ENCODE data around the gene RBM47. TPM values are rescaled to one million over a fixed set of nuclear protein-coding genes. Genes with fewer than 3 reads are reported as not detected.
A peak's percentile ranks its signal among the peaks of the same experiment; 100 is the strongest.

Gene RBM47
- total RNA-seq, 1 experiment from 2014 or later: 78.0 TPM

DNA sequence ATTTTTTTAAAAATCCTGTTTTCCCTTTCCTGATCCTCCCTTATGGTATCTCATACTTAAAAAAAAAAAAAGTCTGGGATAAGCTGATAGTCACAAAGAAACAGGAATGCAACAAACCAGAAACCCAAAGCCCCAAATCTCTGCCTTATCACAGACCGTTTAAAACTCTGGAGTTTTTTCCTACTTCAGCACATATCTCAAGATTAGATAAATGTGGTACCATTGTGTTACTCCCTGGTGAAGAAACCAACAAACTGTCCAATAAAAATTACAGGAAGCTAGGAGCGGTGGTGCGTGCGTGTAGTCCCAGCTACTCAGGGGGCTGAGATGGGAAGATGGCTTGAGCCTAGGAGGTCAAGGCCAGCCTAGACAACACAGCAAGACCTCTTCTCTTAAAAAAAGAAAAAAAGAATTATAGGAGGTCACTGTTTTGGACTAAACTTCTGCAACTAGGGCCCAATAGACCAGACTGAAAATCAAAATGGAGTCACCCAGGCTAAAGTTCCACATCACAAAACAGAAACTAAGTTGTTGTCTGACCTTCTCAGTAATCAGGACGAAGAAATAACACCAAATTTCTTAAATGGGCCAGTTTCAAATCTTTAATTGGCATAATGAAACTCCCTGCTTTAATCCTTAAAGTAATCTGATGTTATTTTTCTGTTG is 51.9 kb downstream of the RBM47 start:
- Histone ChIP-seq H3K27ac (peak overlapping the region; percentile 81), H3K9me2 (ENCODE audit: insufficient read depth) (no peaks in the 10 kb centered on the region), H3K4me2 (peak overlapping the region; percentile 55), H3F3A (ENCODE audit: insufficient read depth, low read depth) (peaks cover 80% of the 10 kb centered on the region), H3K36me3 (ENCODE audit: low read depth) (peaks cover 12% of the 10 kb centered on the region), H3K4me1 (replicated peaks; ENCODE audit: insufficient read depth) (peaks cover 49% of the 10 kb centered on the region), H4K20me1 (ENCODE audit: insufficient read depth) (no peaks in the 10 kb centered on the region; the same call in 1 of the 2 replicates), H2AFZ (no peak overlapping the region), H3K79me2 (ENCODE audit: low read depth) (peaks cover 88% of the 10 kb centered on the region), H3K4me3 (peak overlapping the region; percentile 28; the same call in 1 of the 2 replicates), H3K27me3 (ENCODE audit: insufficient read depth, low read depth) (no peaks in the 10 kb centered on the region), H3K9me3 (ENCODE audit: insufficient read depth, low read depth) (no peaks in the 10 kb centered on the region)
- intact Hi-C loops (cut with micrococcal nuclease; ENCODE audit: unreplicated experiment): loop anchor here (2.0 to 10.0 kb wide), 3 partner anchors 43 to 523 kb away; partner anchors contain the start of gene N4BP2
- DNase-seq: no peak
- TF ChIP-seq EZH2 (IDR thresholded peaks at IDR 0.05; ENCODE audit: low read depth): no peak
- TF ChIP-seq, protein P1, sequence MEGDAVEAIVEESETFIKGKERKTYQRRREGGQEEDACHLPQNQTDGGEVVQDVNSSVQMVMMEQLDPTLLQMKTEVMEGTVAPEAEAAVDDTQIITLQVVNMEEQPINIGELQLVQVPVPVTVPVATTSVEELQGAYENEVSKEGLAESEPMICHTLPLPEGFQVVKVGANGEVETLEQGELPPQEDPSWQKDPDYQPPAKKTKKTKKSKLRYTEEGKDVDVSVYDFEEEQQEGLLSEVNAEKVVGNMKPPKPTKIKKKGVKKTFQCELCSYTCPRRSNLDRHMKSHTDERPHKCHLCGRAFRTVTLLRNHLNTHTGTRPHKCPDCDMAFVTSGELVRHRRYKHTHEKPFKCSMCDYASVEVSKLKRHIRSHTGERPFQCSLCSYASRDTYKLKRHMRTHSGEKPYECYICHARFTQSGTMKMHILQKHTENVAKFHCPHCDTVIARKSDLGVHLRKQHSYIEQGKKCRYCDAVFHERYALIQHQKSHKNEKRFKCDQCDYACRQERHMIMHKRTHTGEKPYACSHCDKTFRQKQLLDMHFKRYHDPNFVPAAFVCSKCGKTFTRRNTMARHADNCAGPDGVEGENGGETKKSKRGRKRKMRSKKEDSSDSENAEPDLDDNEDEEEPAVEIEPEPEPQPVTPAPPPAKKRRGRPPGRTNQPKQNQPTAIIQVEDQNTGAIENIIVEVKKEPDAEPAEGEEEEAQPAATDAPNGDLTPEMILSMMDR (conservative IDR thresholded peaks at IDR 0.05): no peak
- CTCF ChIA-PET: interaction anchor here (0.6 to 1.0 kb wide), 3 partner anchors 84 to 260 kb away, joined by 3 read pairs; no protein-coding TSS in a partner anchor
- BruUV-seq (replicated peaks): TSS peak; percentile 84
- POLR2A ChIA-PET (ENCODE audit: unreplicated experiment): interaction anchor here (0.5 to 1.2 kb wide), 7 partner anchors 12 to 939 kb away, joined by 3 to 29 read pairs (median 7); partner anchors contain the start of gene SMIM14

DNA sequence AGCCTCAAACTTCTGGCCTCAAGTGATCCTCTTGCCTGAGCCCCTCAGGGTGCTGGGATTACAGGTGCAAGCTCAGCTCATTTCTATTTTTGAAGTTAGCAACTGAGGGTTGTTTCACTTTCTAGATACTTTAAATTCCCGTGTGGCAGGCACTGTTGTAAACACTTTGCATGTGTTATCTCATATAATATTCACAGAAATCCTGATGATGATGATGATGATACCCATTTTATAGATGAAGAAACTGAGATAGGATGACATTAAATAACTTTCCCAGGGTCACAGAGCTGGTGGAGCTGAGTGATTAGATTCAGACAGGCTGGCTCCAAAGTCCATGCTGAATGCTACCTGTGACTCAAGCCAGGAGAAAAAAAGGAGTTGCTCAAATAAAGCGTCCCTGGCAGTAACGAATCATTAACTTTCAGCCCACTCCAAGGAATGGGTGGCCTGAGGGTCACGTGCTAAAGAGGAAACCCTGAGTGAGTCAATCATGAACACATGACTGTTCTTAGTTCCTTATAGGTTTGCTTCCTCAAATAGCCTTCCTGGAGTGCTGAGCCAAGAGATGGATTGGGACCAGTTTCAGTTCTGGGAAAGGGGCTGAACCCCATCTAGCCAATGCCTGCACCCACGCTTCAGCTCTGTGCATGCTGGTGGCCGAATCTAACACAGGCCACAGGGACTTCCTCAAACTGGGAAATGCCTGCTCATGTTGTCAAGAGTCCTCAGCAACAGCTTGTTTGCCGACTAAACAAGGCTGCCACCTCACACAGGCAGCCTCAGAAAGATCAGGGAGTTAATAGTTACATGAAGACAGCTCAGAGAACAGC is 52.8 kb downstream of the RBM47 start:
- Histone ChIP-seq H2AFZ (no peak overlapping the region), H3K4me2 (peak overlapping the region; percentile 55), H3K36me3 (ENCODE audit: low read depth) (peaks cover 12% of the 10 kb centered on the region), H3F3A (ENCODE audit: insufficient read depth, low read depth) (peaks cover 72% of the 10 kb centered on the region), H3K27me3 (ENCODE audit: insufficient read depth, low read depth) (no peaks in the 10 kb centered on the region), H3K9me2 (ENCODE audit: insufficient read depth) (no peaks in the 10 kb centered on the region), H3K4me3 (peak overlapping the region; percentile 28; the same call in 1 of the 2 replicates), H3K9me3 (ENCODE audit: insufficient read depth, low read depth) (no peaks in the 10 kb centered on the region), H3K27ac (peak overlapping the region; percentile 81), H3K79me2 (ENCODE audit: low read depth) (peaks cover 87% of the 10 kb centered on the region), H3K4me1 (replicated peaks; ENCODE audit: insufficient read depth) (peaks cover 49% of the 10 kb centered on the region), H4K20me1 (ENCODE audit: insufficient read depth) (no peaks in the 10 kb centered on the region; the same call in 1 of the 2 replicates)
- DNase-seq: peak; percentile 76 to 97
- POLR2A ChIA-PET (ENCODE audit: unreplicated experiment): interaction anchor here (0.5 to 1.2 kb wide), 7 partner anchors 32 to 938 kb away, joined by 3 to 29 read pairs (median 7); partner anchors contain the start of gene SMIM14
- TF ChIP-seq, protein P1 (conservative IDR thresholded peaks at IDR 0.05): no peak
- CTCF ChIA-PET: interaction anchor here (0.6 to 1.0 kb wide), 3 partner anchors 85 to 260 kb away, joined by 3 read pairs; no protein-coding TSS in a partner anchor
- BruUV-seq (replicated peaks): no TSS peak
- intact Hi-C loops (cut with micrococcal nuclease; ENCODE audit: unreplicated experiment): loop anchor here (2.0 to 10.0 kb wide), 3 partner anchors 44 to 522 kb away; partner anchors contain the start of gene N4BP2

DNA sequence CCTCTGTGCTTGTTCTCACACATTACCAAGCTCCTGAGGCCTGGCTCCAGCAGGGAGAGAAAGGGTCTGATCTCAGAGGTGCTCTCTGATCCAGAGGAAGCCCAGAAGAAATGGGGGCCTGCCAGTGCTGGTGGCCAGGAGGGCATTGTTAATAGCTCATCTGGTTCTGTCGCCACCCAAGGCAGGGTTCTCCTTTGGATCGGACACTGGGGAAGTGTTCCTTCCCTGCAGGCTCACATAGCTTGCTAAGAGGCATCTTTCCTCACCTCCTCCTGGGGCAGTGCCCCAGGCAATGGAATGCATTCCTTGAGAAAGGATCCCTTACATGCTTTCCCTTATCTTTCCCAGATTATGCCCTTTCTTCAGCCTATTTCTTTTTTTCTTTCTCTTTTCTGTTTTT is 53.8 kb downstream of the RBM47 start:
- POLR2A ChIA-PET (ENCODE audit: unreplicated experiment): interaction anchor here (0.6 to 0.7 kb wide), 4 partner anchors 8 to 88 kb away, joined by 3 to 4 read pairs (median 4); no protein-coding TSS in a partner anchor
- peaks cover 48% of the 10 kb centered on the region for H3K4me1 ChIP-seq (replicated peaks; ENCODE audit: insufficient read depth)
- H3K27me3 ChIP-seq (ENCODE audit: insufficient read depth, low read depth): no peaks in the 10 kb centered on the region
- H3K36me3 ChIP-seq (ENCODE audit: low read depth): peaks cover 12% of the 10 kb centered on the region
- peak overlapping the region; percentile 81 for H3K27ac ChIP-seq
- no peak overlapping the region for H3K4me3 ChIP-seq
- no peak overlapping the region for H2AFZ ChIP-seq
- CTCF ChIA-PET: no interaction called here
- no TSS peak for BruUV-seq (replicated peaks)
- intact Hi-C loops (cut with micrococcal nuclease; ENCODE audit: unreplicated experiment): loop anchor here (2.0 to 10.0 kb wide), 3 partner anchors 45 to 521 kb away; partner anchors contain the start of gene N4BP2
- DNase-seq: peak in 1 of 2 experiments; percentile 35
- H3K79me2 ChIP-seq (ENCODE audit: low read depth): peaks cover 89% of the 10 kb centered on the region
- TF ChIP-seq EZH2 (IDR thresholded peaks at IDR 0.05; ENCODE audit: low read depth): no peak
- TF ChIP-seq, protein P1 (conservative IDR thresholded peaks at IDR 0.05): no peak
- H3F3A ChIP-seq (ENCODE audit: insufficient read depth, low read depth): peaks cover 69% of the 10 kb centered on the region
- H3K9me3 ChIP-seq (ENCODE audit: insufficient read depth, low read depth): no peaks in the 10 kb centered on the region
- H3K9me2 ChIP-seq (ENCODE audit: insufficient read depth): no peaks in the 10 kb centered on the region
- H3K4me2 ChIP-seq: no peak overlapping the region
- H4K20me1 ChIP-seq (ENCODE audit: insufficient read depth): no peaks in the 10 kb centered on the region; the same call in 1 of the 2 replicates
